RPMI7951 (cell line): ENCODE results near the gene WTIP. TPM values are rescaled to one million over a fixed set of nuclear protein-coding genes. Genes with fewer than 3 reads are reported as not detected.
"Not testable (repeated sequence)": the region's sequence is repeated elsewhere in the genome, so short reads cannot be mapped to it uniquely, and the experiment has no call there.

Experiments
- DNase-seq: peaks from one replicate; pipeline ENCODE4 v3.0.0-alpha.2; 2012; ENCODE audit warnings: low read depth
- total RNA-seq: library from RNA; depleted of rRNA; stranded (reverse); fragments of >200 nt; shearing (Covaris generic); gene quantifications from 2 replicates; pipeline ENCODE4 v1.2.3, GENCODE V29; 2014; rRNA removed

Gene WTIP
- 10.6 and 11.1 TPM in 2 replicates for total RNA-seq

DNA sequence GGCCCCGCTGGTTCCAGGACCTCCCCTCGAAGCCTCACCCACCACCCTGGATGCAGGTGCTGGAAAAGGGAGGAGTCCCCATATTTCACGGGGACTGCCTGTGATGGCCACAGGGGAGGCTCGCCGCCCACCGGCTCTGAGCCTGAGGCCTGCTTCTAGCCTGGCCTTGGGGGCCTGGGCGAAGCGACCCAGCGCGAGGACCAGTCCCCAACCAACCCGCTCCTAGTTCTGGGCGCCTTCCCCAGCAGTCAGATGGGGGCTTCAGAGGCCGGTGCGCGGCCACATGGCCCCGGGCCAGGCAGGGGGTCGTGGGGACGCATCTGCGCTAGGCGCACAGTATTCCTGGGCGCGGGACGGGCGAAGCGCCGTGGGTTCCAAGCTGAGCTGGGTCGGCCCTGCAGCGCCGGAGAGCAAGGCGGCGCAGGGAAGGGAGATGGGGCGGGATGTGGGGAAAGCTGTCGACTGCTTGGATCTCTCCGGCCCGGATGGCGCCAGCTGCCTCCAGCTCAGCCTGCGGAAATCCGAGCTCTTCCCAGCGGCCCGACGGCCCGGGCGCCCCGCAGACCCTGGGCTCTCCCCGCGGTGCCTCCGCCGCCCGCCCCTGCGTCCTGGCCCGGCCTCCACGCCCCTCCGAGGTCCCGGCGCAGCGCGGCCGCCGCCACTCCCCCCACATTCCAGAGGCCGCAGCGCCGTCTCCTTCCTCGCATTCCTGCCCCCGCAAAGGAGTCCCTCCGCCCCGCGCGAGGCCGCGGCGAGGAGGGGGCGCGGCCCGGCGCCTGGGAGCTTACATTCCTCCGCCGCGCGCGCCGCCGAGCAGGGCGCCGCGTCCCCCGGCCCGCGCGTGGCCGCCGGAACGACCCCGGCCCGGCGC is at the start of gene WTIP:
Gene WTIP (plus strand): TSS at position 788 of the 871 bp plus-strand sequence. CDS start 217 bp downstream, outside the sequence.
- DNase-seq, result peak; percentile 81

DNA sequence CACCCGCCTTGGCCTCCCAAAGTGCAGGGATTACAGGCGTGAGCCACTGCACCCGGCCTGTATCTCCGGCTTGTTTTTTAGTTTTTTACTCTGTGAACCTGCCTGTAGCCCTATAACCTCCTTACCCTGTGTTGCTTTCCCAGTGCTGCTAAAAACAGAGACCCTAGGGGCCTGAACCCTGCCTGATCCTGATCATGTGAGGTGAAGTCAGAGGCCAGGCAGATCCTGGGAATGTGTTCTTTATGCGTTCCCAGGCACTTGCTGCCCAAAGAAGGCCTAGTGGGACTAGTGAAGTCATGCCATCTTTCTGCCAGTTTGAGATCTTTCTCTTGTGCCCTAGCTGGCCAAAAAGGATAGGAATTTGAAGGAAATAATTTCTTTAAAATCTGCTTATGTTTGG is 48.8 kb upstream of the WTIP start:
- no peak for DNase-seq

DNA sequence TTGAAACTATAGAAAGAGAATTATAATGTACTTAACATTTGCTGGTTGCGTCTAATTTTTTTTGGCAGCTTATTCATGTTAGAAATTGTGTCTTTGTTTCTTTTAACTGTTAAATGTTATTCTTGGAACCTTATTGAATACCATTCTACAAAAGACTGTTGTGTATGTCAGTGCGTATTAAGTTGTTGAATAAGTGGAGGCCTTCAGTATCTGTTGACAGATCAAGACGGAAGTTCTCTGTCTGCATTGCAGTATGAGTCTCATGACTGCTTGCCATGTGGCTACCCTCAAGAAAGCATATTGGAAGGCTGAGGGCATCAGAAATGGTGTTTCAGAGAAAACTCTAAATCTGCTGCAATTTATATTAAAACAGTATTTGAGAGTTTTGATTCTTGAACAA is 44.8 kb upstream of the WTIP start:
- no peak for DNase-seq

DNA sequence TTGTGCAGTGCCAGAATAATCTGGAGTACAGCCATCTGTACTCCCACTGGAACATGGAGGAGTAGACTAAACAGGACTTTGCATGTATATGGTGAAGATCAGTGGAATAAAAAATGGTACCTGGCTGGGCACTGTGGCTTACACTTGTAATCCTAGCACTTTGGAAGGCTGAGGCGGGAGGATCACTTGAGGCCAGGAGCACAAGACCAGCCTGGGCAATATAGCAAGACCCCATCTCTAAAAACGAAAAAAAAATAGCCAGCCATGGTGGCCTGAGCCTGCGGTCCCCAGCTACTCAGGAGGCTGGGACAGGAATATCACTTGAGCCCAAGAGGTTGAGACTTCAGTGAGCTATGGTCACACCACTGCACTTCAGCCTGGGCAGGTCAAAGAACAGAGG is 33.4 kb upstream of the WTIP start:
- DNase-seq, result no peak

DNA sequence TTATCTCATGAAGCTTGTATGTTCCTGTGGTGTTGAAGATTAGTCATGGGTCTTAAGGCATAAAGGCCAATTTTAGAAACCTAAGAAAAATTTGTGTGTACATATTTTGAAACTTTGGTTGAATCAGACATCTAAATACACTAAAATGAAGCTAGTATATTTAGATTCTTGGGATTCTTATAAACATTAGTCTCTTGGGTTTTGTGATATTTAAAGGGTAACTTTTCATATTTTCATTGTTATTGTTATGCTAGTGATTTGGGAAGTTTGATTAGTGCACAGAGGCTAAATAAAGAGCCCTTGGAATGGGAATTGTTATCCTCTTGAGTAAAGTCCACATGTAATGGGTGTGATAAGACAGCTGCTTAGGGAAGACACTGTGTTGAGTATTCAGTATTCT is 28.8 kb upstream of the WTIP start:
- no peak for DNase-seq

DNA sequence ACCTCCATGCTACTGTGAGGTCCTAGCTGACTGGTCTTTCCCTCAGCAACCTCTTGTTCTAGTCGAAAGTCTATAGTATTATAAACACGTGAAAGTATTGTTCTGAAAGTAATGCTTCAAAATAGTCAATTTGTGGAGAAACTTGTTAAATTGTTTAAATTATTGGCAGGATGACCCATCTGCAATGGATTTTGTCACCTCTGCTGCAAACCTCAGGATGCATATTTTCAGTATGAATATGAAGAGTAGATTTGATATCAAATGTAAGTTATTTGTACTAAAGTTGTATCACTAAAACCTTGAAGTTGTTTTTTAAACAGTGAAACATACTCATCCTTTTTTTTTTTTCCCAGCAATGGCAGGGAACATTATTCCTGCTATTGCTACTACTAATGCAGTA is 27.5 kb upstream of the WTIP start:
- DNase-seq, result no peak

DNA sequence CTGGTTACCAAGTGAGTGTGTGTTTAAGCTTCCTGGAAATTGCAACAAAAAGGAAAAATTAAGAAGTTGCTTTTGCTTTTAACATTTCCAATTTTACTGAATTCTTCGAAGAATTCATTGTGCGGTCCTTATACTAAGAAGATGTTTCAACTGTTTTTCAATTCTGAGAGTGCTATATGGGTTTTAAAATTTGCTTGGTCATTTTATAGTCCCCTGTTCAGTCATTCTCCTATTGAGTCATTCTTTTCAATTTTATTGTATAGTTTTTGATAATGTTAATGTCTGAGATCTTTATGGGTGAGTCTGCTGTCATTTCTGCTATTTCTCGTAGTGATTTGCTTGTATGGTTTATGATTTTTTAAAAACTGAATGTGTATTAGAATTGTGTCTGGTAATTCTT is 26.9 kb upstream of the WTIP start:
- no peak for DNase-seq

DNA sequence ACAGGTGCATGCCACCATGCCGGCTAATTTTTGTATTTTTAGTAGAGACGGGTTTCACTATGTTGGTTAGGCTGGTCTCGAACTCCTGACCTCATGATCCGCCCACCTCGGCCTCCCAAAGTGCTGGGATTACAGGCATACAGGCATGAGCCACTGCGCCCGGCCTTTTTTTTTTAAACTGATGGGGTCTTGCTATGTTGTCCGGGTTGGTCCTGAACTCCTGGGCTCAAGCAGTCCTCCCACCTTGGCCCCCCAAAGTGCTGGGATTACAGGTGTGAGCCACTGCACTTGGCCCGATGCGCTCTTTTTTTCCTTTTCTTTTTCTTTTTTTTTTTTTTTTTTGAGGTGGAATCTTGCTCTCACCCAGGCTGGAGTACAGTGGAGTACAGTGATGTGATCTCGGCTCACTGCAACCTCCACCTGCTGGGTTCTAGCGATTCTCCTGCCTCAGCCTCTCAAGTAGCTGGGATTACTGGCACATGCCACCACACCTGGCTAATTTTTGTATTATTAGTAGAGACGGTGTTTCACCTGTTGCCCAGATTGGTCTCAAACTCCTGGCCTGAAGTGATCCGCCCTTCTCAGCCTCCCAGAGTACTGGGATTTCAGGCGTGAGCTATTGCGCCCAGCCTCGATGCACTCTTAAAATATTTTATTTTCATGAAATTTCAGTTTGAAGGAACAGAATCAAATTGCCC is 25.6 kb upstream of the WTIP start:
- not testable (repeated sequence) for DNase-seq

DNA sequence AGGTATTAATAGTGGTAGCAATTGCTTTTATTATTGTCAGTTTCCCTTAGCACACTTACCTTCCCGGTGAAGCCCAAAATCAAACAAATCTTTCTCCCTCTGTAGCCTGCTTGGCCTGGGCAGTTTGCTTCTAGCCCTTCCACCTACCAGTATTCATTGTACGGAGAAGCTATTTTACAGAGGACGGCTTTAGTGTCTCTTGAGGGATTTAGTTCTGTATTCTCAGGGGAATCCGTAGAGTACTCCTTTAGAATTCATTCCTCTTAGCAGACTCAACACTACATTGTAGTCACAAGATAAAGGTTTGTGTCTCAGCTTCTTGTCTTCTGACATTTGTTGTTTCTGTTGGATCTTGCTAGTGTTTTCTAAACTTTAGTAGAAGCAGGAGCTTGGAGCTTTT is 24.1 kb upstream of the WTIP start:
- DNase-seq, result no peak

DNA sequence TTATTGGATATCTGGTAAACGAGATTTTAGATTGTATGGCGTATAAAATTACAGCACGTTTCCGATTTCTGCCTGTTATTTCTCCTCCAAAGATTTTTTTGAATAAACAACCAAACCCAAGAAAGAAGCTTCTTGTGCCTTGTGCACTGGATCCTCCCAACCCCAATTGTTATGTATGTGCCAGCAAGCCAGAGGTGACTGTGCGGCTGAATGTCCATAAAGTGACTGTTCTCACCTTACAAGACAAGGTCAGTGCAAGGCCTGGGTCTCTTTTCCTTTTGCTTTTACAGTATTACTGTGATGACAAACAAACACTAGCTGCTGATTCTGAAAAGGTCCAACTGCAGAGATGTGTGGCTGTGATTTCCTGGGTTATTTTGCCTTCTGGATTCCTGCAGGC is 22.9 kb upstream of the WTIP start:
- no peak for DNase-seq

DNA sequence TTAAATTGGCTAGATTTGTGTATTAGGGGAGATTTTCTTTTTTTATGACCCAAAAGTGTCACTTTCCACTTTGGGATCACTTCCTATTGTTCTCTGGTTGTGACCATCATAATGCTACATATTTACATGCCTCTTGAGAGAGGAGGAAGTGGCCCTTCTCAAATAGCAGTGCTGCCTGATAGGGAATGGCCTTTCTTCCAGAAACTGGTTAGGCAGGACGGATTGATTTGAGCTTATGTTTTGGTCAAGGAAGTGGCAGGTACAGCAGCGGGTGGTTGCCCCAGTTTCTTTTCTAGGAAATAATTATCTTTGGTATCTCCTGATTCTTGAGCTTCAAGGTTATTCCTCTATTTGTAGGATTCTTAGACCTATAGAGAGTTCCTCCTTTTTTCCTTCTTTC is 21.9 kb upstream of the WTIP start:
- no peak for DNase-seq

DNA sequence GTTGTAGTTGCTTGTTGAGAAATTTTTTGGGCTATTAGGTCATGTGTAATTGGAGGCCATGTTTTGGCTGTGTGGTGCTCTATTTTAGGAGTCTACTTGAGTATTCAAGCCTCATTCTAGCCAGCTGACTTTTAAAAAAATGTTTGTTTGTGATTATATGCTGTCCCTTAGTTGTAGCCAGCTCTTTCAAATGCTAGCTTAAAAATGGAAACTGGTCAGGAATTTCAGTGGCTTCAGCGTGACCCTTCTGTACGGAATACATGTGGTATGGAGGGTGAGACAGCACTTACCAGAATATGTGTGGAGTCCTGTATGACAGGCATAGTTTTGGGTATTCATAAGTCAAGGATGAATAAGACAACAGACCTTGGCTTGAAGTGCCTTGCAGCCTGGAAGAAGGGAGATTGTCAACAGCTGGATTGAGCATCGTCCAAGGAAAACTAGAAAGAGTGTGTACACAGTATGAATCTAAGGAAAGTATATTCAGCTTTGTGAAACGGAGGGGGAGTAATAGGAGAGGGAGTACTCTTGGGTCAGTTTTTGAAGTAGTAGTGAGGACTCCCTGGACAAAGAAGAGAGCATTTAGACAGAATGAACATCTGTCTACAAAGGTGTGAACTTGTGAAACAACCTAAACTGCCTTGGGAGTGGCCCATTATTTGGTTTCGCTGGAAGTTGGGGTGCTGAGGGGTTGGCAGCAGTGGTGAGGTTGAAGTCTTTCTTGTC is 20.0 kb upstream of the WTIP start:
- no peak for DNase-seq

DNA sequence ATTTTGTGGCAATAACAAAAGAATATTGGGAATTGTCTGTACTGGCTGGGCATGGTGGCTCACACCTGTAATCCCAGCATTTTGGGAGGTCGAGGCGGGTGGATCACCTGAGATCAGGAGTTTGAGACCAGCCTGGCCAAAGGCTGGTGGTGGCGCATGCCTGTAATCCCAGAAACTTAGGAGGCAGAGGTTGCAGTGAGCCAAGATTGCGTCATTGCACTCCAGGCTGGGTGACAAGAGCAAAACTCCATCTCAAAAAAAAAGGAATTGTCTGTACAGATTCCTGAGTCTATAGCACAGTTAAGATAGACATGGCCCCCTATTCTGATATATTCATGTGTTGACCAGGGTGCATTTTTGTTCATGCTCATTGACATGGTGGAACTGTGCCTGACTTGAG is 16.8 kb upstream of the WTIP start:
- not testable (repeated sequence) for DNase-seq

DNA sequence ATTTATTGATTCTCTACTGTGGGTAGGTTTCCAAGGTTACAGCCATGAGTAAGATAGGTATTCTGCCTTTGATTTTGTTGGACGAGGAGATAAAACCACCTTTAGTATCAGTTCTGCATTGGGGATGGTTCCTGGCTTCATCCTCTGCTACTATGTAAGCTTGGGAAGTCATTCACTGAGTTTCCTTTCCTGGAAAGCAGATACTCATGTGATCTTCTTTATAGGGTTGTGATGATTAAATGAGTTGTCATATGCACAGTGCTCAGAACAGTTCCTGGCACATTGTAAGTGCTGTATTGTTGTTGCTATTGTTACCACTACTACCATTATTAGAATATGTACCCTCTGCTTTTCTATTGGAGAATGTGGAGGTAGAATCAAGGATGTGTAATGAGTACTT is 13.1 kb upstream of the WTIP start:
- no peak for DNase-seq

DNA sequence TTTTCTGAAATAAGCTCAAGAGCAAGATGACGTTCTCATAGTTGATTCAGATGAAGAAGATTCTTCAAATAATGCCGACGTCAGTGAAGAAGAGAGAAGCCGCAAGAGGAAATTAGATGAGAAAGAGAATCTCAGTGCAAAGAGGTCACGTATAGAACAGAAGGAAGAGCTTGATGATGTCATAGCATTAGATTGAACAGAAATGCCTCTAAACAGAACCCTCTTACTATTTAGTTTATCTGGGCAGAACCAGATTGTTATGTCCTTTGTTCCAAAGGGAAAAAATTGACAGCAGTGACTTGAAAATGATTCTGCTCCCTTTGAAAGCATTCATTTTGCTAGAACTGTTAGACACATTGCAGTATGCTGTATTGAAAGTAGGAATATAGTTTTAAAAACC is 12.5 kb upstream of the WTIP start:
- DNase-seq, result not testable (repeated sequence)

DNA sequence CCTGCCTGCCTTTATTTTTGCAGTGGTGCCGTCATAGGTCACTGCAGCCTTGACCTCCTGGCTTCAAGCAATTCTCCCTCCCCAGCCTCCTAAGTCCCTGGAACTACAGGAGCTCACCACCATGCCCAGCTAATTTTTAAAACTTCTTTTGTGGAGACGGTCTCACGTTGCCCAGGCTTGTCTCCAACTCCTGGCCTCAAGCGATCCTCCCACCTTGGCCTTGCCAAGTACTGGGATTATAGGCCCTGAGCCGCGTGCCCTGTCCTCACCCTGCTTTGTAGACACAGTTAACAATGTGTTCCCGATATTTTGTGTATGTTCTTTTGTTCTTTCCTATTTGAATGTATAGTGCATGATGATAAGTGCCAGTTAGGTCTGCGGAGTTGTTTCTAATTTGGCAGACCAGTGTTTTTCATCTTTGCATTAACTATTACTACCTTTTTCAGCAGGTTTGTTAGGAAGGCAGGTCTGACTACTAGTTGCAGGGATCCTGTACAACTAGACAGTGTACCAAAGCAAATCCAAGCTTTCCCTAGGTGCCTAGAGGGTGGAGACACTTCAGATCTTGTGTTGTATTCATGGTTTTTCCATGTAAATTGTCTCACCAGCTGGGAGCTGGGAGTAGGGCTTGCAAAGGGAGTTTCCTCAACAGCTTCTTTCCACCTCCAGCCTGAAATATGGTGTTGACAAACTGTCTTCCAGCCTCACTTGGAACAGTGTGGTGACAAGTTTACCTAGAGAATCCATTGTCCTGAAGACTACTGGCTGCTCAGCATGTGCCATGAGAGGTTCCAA is 9.5 kb upstream of the WTIP start:
- DNase-seq, result no peak

DNA sequence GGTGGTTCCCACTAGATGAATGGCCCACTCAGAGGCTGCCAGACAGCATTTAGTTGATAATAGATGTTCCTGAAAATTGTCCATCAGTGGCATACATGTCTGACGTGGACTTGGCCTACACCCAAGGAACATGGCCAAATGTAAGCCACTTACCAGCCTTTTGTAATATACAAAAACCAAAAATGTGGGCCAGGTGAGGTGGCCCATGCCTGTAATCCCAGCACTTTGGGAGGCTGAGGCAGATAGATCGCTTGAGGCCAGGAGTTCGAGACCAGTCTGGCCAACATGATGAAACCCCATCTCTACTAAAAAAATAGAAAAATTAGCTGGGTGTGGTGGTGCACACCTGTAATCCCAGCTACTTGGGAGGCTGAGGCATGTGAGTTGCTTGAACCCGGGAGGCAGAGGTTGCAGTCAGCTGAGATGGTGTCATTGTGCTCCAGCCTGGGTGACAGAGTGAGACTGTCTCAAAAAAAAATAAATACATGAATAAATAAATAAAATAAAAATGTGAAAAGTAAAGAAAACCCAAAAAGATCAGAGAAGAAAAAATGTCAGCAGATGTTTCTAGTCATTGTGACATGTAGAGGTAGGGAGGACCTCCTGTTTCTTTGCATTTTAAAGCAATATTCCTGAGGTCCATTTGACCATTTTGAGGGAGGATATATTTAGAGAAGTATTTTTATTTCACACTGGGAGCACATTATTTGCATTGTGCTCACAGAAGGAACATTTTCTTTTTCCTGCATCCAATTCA is 7.1 kb upstream of the WTIP start:
- DNase-seq, result peak; percentile 16

DNA sequence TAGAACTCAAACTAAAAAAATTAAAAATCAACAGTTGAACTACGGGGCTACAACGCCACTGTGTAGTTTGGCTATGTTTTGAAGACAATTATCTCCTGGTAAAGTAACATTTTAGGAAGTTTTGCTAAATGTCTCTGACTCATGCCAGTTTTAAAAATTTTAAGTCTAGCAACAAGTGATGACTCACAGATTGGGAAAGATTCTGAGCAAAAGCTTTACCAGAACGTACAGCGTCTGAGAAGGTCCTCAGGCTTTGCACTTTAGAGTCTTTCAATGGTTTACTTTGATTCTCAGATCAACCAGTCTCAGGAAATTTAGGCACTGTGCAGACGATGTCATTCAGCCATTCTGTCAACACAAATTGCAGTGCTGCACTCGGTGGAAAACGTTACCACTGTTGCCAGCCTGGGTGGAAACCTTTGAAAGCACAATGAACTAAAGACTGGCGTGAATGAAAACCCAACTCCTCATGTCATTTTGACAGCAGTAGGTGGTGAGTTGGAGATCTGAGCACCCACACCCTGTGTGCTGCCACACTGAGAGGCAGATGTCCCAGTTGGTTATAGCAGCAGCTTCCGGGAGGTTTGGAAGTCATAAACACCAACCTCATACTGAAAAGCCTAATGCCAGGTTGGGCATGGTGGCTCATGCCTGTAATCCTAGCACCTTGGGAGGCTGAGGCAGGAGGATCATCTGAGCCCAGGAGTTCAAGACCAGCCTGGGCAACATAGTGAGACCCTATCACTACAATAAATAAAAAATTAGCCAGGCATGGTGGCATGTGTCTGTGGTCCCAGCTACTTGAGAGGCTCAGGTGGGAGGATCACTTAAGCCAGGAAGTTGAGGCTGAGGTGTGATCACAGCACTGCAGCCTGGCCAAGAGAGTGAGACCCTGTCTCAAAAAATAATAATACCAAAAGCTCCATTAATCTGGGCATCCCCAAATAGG is 6.3 kb upstream of the WTIP start:
- peak; percentile 88 for DNase-seq

DNA sequence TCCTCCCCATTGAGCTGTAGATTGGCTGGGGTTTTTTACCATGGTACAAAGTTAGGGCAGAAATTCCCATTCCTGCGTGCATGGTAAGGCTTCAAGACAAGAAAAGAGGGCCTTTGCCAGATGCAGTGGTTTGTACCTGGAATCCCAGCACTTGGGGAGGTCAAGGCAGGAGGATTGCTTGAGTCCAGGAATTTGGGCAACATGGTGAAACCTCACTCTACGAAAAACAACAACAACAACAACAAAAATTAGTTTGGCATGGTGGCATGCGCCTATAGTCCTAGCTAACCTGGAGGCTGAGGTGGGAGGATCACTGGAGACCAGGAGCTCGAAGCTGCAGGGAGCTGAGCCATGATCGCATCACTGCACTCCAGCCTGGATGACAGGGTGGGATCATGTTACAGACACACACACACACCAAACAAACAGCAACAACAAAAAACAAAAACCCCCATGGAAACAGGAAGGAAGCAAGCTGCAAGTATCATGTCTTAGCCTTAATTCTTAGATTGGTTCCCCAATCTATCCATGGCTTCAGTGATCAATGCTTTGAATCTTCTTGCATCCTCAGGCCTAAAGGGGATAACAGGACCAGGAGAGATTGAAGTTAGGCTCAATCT is 5.5 kb upstream of the WTIP start:
- no peak for DNase-seq
